Cardiac fibroblast (primary cell): Measurements from ENCODE around the gene MYL3.
A peak's percentile ranks its signal among the peaks of the same experiment; 100 is the strongest.

ENCODE experiments used
- DNase-seq, 2 donors: peaks; one replicate each; pipeline versions ENCODE4 v3.0.0 to v3.0.0-alpha.2; 2010; ENCODE audit warnings: low read depth in 2 of 2
- H3K4me3 ChIP-seq, 2 donors: replicated peaks in 1 of 2; 1 replicate in 1 of 2; 2 replicates in 1 of 2; pipeline ENCODE4 v1.5.1; 2011; ENCODE audit warnings: low read depth in 2 of 2, low read length in 2 of 2, mild to moderate bottlenecking in 2 of 2, moderate library complexity in 1 of 2
- TF ChIP-seq, protein P1 (sequence below): IDR thresholded peaks from one replicate; pipeline ENCODE4 v1.5.1; 2011; ENCODE audit warnings: low read depth, mild to moderate bottlenecking, low read length, inconsistent platforms

The MYL3 gene

GRCh38 chr3:46846624-46847542, 16.4 kb downstream of the MYL3 start:
- no peak for DNase-seq
- TF ChIP-seq, protein P1, sequence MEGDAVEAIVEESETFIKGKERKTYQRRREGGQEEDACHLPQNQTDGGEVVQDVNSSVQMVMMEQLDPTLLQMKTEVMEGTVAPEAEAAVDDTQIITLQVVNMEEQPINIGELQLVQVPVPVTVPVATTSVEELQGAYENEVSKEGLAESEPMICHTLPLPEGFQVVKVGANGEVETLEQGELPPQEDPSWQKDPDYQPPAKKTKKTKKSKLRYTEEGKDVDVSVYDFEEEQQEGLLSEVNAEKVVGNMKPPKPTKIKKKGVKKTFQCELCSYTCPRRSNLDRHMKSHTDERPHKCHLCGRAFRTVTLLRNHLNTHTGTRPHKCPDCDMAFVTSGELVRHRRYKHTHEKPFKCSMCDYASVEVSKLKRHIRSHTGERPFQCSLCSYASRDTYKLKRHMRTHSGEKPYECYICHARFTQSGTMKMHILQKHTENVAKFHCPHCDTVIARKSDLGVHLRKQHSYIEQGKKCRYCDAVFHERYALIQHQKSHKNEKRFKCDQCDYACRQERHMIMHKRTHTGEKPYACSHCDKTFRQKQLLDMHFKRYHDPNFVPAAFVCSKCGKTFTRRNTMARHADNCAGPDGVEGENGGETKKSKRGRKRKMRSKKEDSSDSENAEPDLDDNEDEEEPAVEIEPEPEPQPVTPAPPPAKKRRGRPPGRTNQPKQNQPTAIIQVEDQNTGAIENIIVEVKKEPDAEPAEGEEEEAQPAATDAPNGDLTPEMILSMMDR, result no peak
- peak overlapping the region in 1 of 2 donors; percentile 36 for H3K4me3 ChIP-seq

- DNase-seq, result peak; percentile 57 to 69
- H3K4me3 ChIP-seq, result peak overlapping the region; percentile 29 to 36
- TF ChIP-seq, protein P1, result no peak
These were observed 17.2 kb downstream of the MYL3 start for GRCh38 chr3:46845860-46846623.

DNA sequence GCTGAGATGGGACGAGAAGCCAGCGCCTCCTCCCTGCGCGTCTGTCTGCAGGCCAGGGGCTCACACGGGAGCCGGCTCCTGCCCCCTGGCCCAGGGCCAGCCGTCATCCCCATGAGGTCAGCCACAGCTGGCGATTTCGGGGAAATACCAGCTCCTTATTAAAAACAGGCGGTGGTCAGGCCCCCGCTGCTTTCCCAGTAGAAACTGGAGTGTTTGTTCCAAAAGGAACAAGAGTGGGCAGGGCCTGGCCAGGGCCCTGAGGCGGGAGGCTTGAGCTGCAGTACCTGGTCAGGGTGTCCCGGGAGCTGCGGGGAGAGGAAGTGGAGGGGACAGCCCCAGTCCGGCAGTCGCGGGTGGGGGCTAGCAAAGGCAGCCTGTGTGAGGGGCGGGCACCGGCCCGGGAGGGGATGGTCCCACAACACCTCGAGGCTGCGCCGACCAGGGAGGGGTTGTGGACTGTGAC, 17.8 kb downstream of the MYL3 start:
- H3K4me3 ChIP-seq, result peak overlapping the region; percentile 29 to 36
- TF ChIP-seq, protein P1, result no peak
- DNase-seq, result peak; percentile 73 to 87

GRCh38 chr3:46844881-46845312, 18.3 kb downstream of the MYL3 start:
- H3K4me3 ChIP-seq, result no peak overlapping the region
- DNase-seq, result no peak
- TF ChIP-seq, protein P1, result no peak

DNA sequence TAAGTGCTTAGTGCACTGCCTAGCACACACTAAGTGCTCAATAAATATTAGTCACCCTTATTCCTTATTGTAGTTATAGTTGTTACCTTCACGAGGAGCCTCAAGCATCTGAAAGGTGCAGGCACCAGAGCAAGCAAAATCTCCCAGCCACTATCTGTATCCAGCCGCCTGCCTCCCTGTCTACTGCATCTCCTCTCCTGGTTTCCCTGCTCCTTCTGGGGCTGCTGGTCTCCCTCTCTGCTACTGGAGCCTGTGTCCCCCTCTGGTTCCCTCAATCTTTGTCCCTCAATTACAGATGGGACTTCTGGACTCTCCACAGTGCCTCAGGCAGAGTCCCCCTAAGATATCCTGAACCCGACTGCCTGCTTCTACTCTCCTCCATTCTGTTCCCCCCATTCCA, 18.8 kb downstream of the MYL3 start:
- H3K4me3 ChIP-seq, result no peak overlapping the region
- DNase-seq, result no peak
- TF ChIP-seq, protein P1, result no peak

DNA sequence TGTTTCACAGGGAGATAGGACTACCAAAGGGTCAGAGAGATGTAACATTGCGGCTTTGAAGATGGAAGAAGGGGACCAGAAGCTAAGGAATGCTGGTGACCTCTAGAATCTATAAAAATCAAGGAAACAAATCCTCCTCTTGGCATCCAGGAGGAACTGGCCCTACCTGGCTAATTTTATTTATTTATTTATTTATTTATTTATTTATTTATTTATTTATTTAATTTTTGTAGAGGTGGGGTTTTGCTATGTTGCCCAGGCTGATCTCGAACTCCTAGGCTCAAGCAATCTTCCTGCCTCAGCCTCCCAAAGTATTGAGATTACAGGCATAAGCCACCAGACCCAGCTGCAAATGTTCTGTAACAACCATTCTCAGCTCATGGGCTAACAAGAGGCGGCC, 19.7 kb downstream of the MYL3 start:
- no peak for DNase-seq
- no peak overlapping the region for H3K4me3 ChIP-seq
- TF ChIP-seq, protein P1, result no peak
